SK-N-MC (cell line): ENCODE measurements around the gene BCCIP.

ENCODE experiments used
- DNase-seq: peaks from one replicate; pipeline ENCODE4 v3.0.0-alpha.2; 2011; ENCODE audit warnings: low read depth, low spot score
- H3K27ac ChIP-seq: fragments of 200-600 bp; sonication (generic); 2 replicates; pipeline ENCODE4 v1.5.1; 2016; ENCODE audit warnings: mixed run types
- H3K36me3 ChIP-seq: fragments of 200-600 bp; sonication (generic); 2 replicates; pipeline ENCODE4 v1.6.1; 2017; ENCODE audit warnings: antibody characterized with exemption, low read length, mixed read lengths; ENCODE audit not compliant: insufficient read depth
- H3K4me3 ChIP-seq: fragments of 200-600 bp; sonication (generic); 2 replicates; pipeline ENCODE4 v1.5.1; 2016
- H3K9ac ChIP-seq: fragments of 200-600 bp; sonication (generic); 2 replicates; pipeline ENCODE4 v1.8.0; 2017; ENCODE audit warnings: mixed run types, mixed read lengths; ENCODE audit not compliant: insufficient read length
- H3K9me3 ChIP-seq: fragments of 200-600 bp; sonication (generic); 2 replicates; pipeline ENCODE4 v1.6.1; 2017; ENCODE audit warnings: low read depth, mild to moderate bottlenecking, antibody characterized with exemption, low read length, moderate library complexity, mixed read lengths
- EZH2 ChIP-seq: fragments of 200-600 bp; sonication (generic); IDR thresholded peaks from one replicate; pipeline ENCODE4 v1.6.1; 2017; ENCODE audit warnings: antibody characterized with exemption
- FOXP2 ChIP-seq: optimal IDR thresholded peaks from 2 replicates; pipeline ENCODE3; 2011; ENCODE audit warnings: mild to moderate bottlenecking, moderate library complexity; ENCODE audit not compliant: insufficient read depth; ENCODE audit errors: extremely low read length, control extremely low read depth
- POLR2AphosphoS5 ChIP-seq: IDR thresholded peaks from 2 replicates; pipeline ENCODE4 v1.6.1; 2012; ENCODE audit warnings: mild to moderate bottlenecking, low read depth, low read length, borderline replicate concordance

The BCCIP gene

DNA sequence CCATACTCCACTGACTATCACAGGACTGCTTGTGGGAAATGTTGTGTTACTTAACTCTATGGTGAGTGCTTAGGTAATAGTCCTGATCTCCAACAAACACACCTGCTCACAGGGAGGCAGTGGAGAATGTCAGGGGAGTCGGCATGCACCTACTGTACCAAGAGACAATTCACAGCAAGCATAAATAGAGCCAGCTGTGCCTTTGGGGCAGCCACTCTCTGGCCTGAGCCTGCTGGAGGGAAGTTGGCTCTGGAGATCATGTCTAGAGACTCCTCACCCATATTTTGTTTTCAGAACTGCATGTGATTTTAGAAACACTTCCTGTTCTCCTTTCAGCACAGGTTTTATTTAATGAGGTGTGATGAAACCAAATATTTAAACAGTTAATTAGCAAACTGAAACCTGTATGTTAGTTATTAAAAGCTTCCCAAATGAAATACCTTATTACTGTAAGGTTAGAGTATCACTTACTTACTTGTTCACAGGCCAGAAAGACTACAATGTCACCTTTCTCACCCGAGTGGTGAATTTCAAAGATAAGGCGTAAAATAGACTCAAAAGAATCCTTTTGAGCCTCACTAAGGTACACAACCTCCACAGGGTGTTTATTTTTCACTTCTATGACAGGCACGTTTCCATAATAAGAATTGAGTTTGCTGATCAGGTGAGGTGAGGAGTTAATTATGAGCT, 35.9 kb downstream of the BCCIP start:
- H3K9ac ChIP-seq: no peak overlapping the region
- no peak for DNase-seq
- TF ChIP-seq FOXP2: no peak
- no peak for TF ChIP-seq EZH2
- TF ChIP-seq POLR2AphosphoS5: no peak

DNA sequence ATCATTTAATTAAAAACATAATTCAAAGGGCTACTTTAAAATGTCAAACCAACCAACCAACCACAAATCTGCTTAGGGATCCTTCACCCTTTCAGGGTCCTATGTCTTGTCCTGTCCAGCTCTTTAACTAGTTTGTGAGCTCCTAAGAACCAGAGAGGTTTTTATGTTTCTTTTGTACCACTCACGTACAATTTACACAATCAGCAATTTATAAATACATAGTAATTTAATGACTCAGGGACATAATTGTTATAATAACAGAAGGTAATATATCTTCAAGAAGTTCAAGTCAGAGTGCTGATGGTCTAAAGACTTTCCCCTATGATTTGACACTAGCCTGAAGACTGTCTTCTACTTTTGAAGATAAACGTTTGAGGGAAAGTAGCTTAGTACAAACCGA, 41.8 kb downstream of the BCCIP start:
- no peak for DNase-seq
- H3K27ac ChIP-seq: no peak overlapping the region
- no peak overlapping the region for H3K4me3 ChIP-seq
- no peak overlapping the region for H3K9ac ChIP-seq
- TF ChIP-seq POLR2AphosphoS5: no peak
- TF ChIP-seq EZH2: no peak
- no peak for TF ChIP-seq FOXP2
- no peaks in the 10 kb centered on the region for H3K9me3 ChIP-seq
- H3K36me3 ChIP-seq: no peaks in the 10 kb centered on the region

More for the DNA sequence above, 35.9 kb downstream of the BCCIP start:
- H3K9me3 ChIP-seq: no peaks in the 10 kb centered on the region
- H3K36me3 ChIP-seq: no peaks in the 10 kb centered on the region
- no peak overlapping the region for H3K4me3 ChIP-seq
- H3K27ac ChIP-seq: no peak overlapping the region

DNA sequence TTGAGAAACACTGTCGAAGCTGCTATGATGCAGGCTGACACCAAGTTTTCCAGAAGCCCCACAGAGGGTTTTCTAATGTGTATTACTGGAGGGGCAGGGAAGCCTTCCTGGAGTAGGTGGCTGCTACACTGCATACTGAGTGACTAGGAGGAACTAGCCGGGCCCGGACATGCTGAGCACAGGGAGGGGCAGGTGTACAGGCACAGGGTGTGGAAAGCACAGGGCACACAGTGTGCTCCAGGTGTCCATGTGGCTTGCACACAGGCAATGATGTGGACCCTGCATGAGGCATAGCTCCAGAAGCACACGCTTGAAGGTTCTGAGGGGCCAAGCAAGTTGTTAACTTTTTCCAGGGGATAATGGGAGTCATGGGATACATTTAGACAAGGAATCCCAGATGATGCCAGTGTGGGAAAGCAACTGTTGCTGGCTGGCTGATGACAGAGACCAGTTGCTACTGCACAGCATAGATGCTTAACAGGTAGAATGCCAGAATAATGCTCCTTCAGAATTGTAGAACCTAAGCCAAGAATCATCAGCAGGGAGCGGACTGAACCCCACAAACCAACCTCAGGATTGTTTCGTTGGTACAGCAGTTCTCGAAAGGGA, 43.2 kb downstream of the BCCIP start:
- Histone ChIP-seq H3K9ac (no peak overlapping the region), H3K4me3 (no peak overlapping the region), H3K27ac (no peak overlapping the region), H3K36me3 (no peaks in the 10 kb centered on the region), H3K9me3 (no peaks in the 10 kb centered on the region)
- DNase-seq: no peak
- TF ChIP-seq FOXP2: no peak
- no peak for TF ChIP-seq EZH2
- TF ChIP-seq POLR2AphosphoS5: no peak

DNA sequence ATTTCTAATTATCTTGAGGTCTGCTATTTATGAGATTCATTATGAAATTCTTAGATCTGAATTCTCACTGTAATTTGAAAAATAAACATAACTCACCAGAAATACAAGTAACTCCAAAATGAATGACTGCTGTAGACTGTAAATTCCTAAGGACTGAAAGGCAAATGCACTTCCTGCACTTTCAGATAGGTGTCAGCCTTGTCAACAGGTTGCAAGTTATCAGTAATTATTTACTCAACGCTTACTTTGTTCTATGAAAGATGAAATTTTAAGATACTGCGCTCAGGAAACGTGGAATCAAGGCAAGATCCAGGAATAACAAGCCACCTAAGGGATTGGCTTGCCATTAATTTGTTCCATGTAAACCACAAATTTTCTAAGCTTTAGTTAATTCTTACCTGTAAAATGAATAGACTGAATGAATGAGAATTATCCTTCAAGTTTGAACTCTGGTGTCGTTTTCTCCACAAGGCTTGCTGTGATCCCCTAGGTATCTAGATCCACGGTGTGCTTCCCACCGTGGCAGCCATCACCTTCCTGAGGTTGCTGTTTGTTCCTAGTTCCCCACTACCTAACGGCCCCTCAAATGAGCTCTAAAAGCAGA, 45.1 kb downstream of the BCCIP start:
- DNase-seq: no peak
- Histone ChIP-seq H3K4me3 (no peak overlapping the region), H3K9me3 (no peaks in the 10 kb centered on the region), H3K27ac (no peak overlapping the region), H3K9ac (no peak overlapping the region), H3K36me3 (no peaks in the 10 kb centered on the region)
- TF ChIP-seq EZH2: no peak
- TF ChIP-seq POLR2AphosphoS5: no peak
- TF ChIP-seq FOXP2: no peak

DNA sequence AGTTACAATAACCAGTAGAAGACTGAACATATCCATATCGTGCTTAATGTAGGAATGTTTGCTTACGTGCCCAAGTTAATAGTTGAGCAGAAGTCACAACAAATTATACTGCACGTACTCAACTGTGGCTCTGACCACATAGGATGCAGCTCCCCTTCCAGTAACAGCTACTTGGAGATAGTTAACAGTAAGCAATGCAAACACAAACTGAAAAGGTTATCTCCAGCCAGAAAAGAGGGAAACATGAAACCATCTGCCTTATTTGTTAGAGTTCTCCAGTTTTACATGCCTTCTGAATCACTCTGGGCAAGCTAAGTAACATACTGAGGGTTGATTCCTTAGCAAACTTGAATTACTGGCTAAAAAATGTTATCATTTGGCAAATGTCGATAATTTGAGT, 48.0 kb downstream of the BCCIP start:
- TF ChIP-seq FOXP2 (no peak), EZH2 (no peak), POLR2AphosphoS5 (no peak)
- H3K9ac ChIP-seq: no peak overlapping the region
- no peaks in the 10 kb centered on the region for H3K36me3 ChIP-seq
- H3K27ac ChIP-seq: no peak overlapping the region
- no peak overlapping the region for H3K4me3 ChIP-seq
- DNase-seq: no peak
- H3K9me3 ChIP-seq: no peaks in the 10 kb centered on the region

DNA sequence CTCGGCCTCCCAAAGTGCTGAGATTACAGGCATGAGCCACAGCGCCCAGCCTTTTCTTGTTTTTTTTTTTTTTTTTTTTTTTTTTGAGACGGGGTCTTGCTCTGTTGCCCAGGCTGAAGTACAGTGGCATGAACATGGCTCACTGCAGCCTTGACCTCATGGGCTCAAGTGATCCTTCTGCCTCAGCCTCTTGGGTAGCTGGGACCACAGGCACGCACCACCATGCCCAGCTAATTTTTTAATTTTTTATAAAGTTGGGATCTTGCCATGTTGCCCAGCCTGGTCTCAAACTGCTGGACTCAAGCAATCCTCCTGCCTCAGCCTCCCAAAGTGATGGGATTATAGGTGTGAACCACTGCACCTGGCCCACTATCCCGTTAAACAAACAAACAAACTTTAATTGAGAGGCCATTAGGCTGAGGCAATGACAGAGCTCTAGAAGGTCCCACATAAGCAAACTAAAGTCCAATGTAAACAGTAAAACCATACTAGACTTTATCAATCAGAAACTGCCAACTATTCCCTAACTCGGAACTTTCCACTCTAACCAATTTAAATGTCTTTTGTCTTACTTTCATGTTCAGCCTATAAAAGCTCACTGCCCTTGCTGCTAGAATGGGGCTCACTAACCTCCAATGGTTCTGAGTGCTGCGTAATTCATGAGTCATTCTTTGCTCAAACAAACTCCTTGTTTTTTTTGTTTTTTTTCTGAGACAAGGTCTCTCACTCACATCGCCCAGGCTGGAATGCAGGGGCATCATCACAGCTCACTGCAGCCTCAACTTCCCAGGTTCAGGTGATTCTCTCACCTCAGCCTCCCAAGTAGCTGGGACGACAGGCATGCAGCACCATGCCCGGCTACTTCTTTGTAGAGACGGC, 55.9 kb downstream of the BCCIP start:
- Histone ChIP-seq H3K36me3 (no peaks in the 10 kb centered on the region), H3K27ac (no peak overlapping the region), H3K9ac (no peak overlapping the region), H3K4me3 (no peak overlapping the region), H3K9me3 (no peaks in the 10 kb centered on the region)
- TF ChIP-seq POLR2AphosphoS5: no peak
- no peak for TF ChIP-seq FOXP2
- no peak for TF ChIP-seq EZH2
- no peak for DNase-seq

DNA sequence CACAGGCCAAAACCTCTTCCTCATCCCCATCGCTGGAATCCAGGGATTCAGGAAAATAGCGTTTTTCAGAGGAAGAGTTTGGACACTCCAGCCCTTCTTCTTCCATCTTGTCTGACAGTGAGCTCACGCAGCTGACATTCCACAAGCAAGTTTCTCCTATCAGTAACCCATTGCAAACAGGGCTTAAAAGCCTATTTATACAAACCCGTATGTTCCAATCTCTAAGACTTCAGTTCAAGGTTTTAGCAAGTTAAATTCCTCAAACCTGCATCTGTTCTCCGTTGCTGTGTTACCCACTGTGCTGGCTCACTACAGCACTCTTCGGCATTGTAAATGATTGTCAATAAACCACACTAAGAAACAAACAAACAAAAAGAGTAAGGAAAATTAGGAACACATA, 57.4 kb downstream of the BCCIP start:
- no peak for DNase-seq
- Histone ChIP-seq H3K9me3 (no peaks in the 10 kb centered on the region), H3K36me3 (no peaks in the 10 kb centered on the region), H3K4me3 (no peak overlapping the region), H3K9ac (no peak overlapping the region), H3K27ac (no peak overlapping the region)
- no peak for TF ChIP-seq FOXP2
- TF ChIP-seq POLR2AphosphoS5: no peak
- TF ChIP-seq EZH2: no peak

DNA sequence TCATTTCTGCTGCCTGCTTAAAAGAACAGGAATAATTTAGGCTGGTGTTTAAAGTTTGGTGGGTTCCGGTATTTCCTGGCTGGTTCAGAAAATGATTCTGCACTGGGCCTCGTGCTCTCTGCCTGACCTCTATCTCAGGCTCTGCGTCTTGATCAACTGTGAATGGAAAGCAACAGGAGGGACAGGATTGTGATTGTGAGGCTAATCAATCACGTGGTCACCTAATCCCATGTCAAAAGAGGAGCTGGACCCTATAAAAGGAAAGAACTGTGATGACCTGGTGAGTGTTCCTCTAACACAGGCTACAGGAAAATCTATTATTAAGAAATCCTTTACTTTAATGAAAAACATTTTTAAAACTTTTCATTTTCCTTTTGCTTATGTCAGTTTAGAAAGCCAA, 57.8 kb downstream of the BCCIP start, which contains the start of gene DHX32:
TSS of gene DHX32 (minus strand) at position 101 of the 400 bp plus-strand sequence. CDS start 468 bp downstream, outside the sequence.
- no peak for DNase-seq
- TF ChIP-seq EZH2: no peak
- no peak for TF ChIP-seq POLR2AphosphoS5
- TF ChIP-seq FOXP2: no peak
- Histone ChIP-seq H3K36me3 (no peaks in the 10 kb centered on the region), H3K27ac (no peak within 1 kb of the TSS), H3K9me3 (no peaks in the 10 kb centered on the region), H3K9ac (no peak within 1 kb of the TSS), H3K4me3 (no peak within 1 kb of the TSS)
